ENCODE results near the gene SAMD11. TPM values are rescaled to one million over a fixed set of nuclear protein-coding genes. Genes with fewer than 3 reads are reported as not detected.

The SAMD11 gene
- total RNA-seq, 4 donors from 2014 or later = 2.2 to 26.9 (median 3.0) TPM; not detected in 1

GRCh38 chr1:928825-929661 lies 5.3 kb downstream of the SAMD11 start:
- intact Hi-C loops (cut with DNase I; ENCODE audit: low total_unique reads) = no loop called here
- TF ChIP-seq EP300 (IDR thresholded peaks at IDR 0.05; ENCODE audit: low read depth) (no peak), POLR2A (IDR thresholded peaks at IDR 0.05) (no peak), CTCF (IDR thresholded peaks at IDR 0.05) (no peak), POLR2AphosphoS5 (IDR thresholded peaks at IDR 0.05) (no peak)
- H3K27me3 ChIP-seq = peaks cover 98% of the 10 kb centered on the region

GRCh38 chr1:929712-930632 lies 6.2 kb downstream of the SAMD11 start:
- Histone ChIP-seq H3K36me3 (no peaks in the 10 kb centered on the region), H3K27ac (no peak overlapping the region), H3K4me3 (no peak overlapping the region), H3K4me1 (peaks cover 3 to 22% (median 16%) of the 10 kb centered on the region in 4 donors), H3K9me3 (no peaks in the 10 kb centered on the region), H3K27me3 (peaks cover 91% of the 10 kb centered on the region)
- 68% methylated on average over 39 of the region's 40 CpGs; no CpG with 5 or more reads in 1 of the 2 donors for WGBS, 2 donors (ENCODE audit: low coverage in 1 of 2)
- intact Hi-C loops (cut with DNase I; ENCODE audit: low total_unique reads) = no loop called here
- in situ Hi-C loops (cut with MboI; ENCODE audit: low pct_ligation_motif_present in 1 of 4, low pct_unique_long_range_greater_than_20kb in 1 of 4, low sequenced_read_pairs in 3 of 4) = no loop called here
- DNase-seq = no peak
- TF ChIP-seq EP300 (IDR thresholded peaks at IDR 0.05; ENCODE audit: low read depth) (no peak), CTCF (IDR thresholded peaks at IDR 0.05) (no peak), POLR2A (IDR thresholded peaks at IDR 0.05) (no peak)

More at GRCh38 chr1:928825-929661, 5.3 kb downstream of the SAMD11 start:
- no peak overlapping the region for H3K4me3 ChIP-seq
- no peaks in the 10 kb centered on the region for H3K36me3 ChIP-seq
- 40% methylated on average over 40 of the region's 40 CpGs; no CpG with 5 or more reads in 1 of the 2 donors for WGBS, 2 donors (ENCODE audit: low coverage in 1 of 2)
- H3K4me1 ChIP-seq = peaks cover 3 to 26% (median 22%) of the 10 kb centered on the region in 4 donors
- H3K9me3 ChIP-seq = no peaks in the 10 kb centered on the region
- no peak overlapping the region for H3K27ac ChIP-seq
- DNase-seq = no peak
- in situ Hi-C loops (cut with MboI; ENCODE audit: low pct_ligation_motif_present in 1 of 4, low pct_unique_long_range_greater_than_20kb in 1 of 4, low sequenced_read_pairs in 3 of 4) = no loop called here

GRCh38 chr1:930633-931138 lies 7.0 kb downstream of the SAMD11 start:
- DNase-seq = no peak
- in situ Hi-C loops (cut with MboI; ENCODE audit: low pct_ligation_motif_present in 1 of 4, low pct_unique_long_range_greater_than_20kb in 1 of 4, low sequenced_read_pairs in 3 of 4) (no loop called here), intact Hi-C loops (cut with DNase I; ENCODE audit: low total_unique reads) (no loop called here)
- peaks cover 2 to 19% (median 12%) of the 10 kb centered on the region in 4 donors for H3K4me1 ChIP-seq
- H3K9me3 ChIP-seq = no peaks in the 10 kb centered on the region
- 59% methylated on average over 9 of the region's 18 CpGs; no CpG with 5 or more reads in 1 of the 2 donors for WGBS, 2 donors (ENCODE audit: low coverage in 1 of 2)
- TF ChIP-seq EP300 (IDR thresholded peaks at IDR 0.05; ENCODE audit: low read depth) (no peak), CTCF (IDR thresholded peaks at IDR 0.05) (no peak), POLR2AphosphoS5 (IDR thresholded peaks at IDR 0.05) (no peak), POLR2A (IDR thresholded peaks at IDR 0.05) (no peak)
- H3K27ac ChIP-seq = no peak overlapping the region
- H3K4me3 ChIP-seq = no peak overlapping the region
- H3K36me3 ChIP-seq = no peaks in the 10 kb centered on the region
- H3K27me3 ChIP-seq = peaks cover 91% of the 10 kb centered on the region

All from transverse colon (tissue), 4 donors.